GM12875 (cell line): ENCODE data around the gene ELMO1.

Source experiments
- H3K4me3 ChIP-seq: one replicate; pipeline ENCODE4 v1.5.1; 2011; ENCODE audit warnings: low read depth, low read length, control low read depth
- CTCF ChIP-seq: IDR thresholded peaks from 2 replicates; pipeline ENCODE4 v1.5.1; 2011; ENCODE audit warnings: low read depth, mild to moderate bottlenecking, control low read depth, inconsistent platforms, low read length, moderate library complexity, borderline replicate concordance; ENCODE audit not compliant: insufficient read depth

ELMO1 gene

GRCh38 chr7:37201003-37201875, 247.4 kb downstream of the ELMO1 start:
- TF ChIP-seq CTCF: peak; percentile 63; the same call in 1 of the 2 replicates
- no peak overlapping the region for H3K4me3 ChIP-seq

- no peak overlapping the region for H3K4me3 ChIP-seq
- peak; percentile 87 for TF ChIP-seq CTCF
These were observed 249.7 kb downstream of the ELMO1 start for GRCh38 chr7:37198906-37199485.

- H3K4me3 ChIP-seq: no peak overlapping the region
- TF ChIP-seq CTCF: no peak
These were observed 250.4 kb downstream of the ELMO1 start for GRCh38 chr7:37198041-37198905.

GRCh38 chr7:37197108-37197507, 251.6 kb downstream of the ELMO1 start:
- no peak overlapping the region for H3K4me3 ChIP-seq
- TF ChIP-seq CTCF: no peak

- no peak overlapping the region for H3K4me3 ChIP-seq
- no peak for TF ChIP-seq CTCF
These were observed 252.0 kb downstream of the ELMO1 start for GRCh38 chr7:37196676-37197075.

GRCh38 chr7:37195388-37195787, 253.3 kb downstream of the ELMO1 start:
- H3K4me3 ChIP-seq: no peak overlapping the region
- no peak for TF ChIP-seq CTCF
